ENCODE results near the gene OR6J1.

Gene OR6J1

DNA sequence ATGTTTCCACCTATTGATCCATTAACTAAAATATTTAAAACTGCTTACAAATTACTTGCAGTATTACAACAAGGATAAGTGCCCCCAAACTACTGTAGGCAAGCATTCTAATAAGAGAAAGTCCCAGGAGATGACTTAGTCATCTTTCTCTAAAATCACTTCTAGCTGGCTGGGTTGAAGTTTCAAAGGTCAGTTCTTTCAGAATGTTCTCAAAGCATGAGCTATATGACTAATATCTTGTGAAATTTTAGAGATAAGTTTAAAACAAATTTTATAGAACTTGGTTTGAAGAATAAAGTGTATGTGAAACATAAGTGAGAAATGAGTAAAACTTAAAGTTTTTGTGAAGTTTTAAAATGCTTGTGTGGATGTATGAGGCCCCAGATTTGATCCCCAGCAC, 24.3 kb upstream of the OR6J1 start:
- no peak overlapping the region for H2AFZ ChIP-seq (ENCODE audit: low read length)
- no peak for DNase-seq
- H3K9ac ChIP-seq (ENCODE audit: low read length), result no peak overlapping the region
- H3K4me2 ChIP-seq (ENCODE audit: low read depth, low read length), result no peak overlapping the region
- no peaks in the 10 kb centered on the region for H3K9me3 ChIP-seq (replicated peaks; ENCODE audit: insufficient read depth, low read length)
- no peak overlapping the region for H3K27ac ChIP-seq (ENCODE audit: low read length)
- H3K27me3 ChIP-seq (replicated peaks; ENCODE audit: insufficient read depth, low read length), result no peaks in the 10 kb centered on the region
- H3K79me2 ChIP-seq (ENCODE audit: low read length), result no peaks in the 10 kb centered on the region
- no peaks in the 10 kb centered on the region for H3K36me3 ChIP-seq (replicated peaks; ENCODE audit: insufficient read depth, low read length)
- no peaks in the 10 kb centered on the region for H4K20me1 ChIP-seq (ENCODE audit: insufficient read depth, low read length)
- H3F3A ChIP-seq (ENCODE audit: insufficient read depth, low read length), result no peaks in the 10 kb centered on the region
- H3K9me2 ChIP-seq (replicated peaks; ENCODE audit: insufficient read depth, low read length), result no peaks in the 10 kb centered on the region
- no peaks in the 10 kb centered on the region for H3K4me1 ChIP-seq (ENCODE audit: low read length)
- no peak overlapping the region for H3K4me3 ChIP-seq (ENCODE audit: low read length)
- TF ChIP-seq EZH2 (optimal IDR thresholded peaks at IDR 0.05; ENCODE audit: low read depth, low read length) (no peak), EZH2phosphoT487 (IDR thresholded peaks at IDR 0.05; ENCODE audit: low read length) (no peak)
- TF ChIP-seq, protein P1, sequence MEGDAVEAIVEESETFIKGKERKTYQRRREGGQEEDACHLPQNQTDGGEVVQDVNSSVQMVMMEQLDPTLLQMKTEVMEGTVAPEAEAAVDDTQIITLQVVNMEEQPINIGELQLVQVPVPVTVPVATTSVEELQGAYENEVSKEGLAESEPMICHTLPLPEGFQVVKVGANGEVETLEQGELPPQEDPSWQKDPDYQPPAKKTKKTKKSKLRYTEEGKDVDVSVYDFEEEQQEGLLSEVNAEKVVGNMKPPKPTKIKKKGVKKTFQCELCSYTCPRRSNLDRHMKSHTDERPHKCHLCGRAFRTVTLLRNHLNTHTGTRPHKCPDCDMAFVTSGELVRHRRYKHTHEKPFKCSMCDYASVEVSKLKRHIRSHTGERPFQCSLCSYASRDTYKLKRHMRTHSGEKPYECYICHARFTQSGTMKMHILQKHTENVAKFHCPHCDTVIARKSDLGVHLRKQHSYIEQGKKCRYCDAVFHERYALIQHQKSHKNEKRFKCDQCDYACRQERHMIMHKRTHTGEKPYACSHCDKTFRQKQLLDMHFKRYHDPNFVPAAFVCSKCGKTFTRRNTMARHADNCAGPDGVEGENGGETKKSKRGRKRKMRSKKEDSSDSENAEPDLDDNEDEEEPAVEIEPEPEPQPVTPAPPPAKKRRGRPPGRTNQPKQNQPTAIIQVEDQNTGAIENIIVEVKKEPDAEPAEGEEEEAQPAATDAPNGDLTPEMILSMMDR (IDR thresholded peaks at IDR 0.05; ENCODE audit: low read length), result no peak

DNA sequence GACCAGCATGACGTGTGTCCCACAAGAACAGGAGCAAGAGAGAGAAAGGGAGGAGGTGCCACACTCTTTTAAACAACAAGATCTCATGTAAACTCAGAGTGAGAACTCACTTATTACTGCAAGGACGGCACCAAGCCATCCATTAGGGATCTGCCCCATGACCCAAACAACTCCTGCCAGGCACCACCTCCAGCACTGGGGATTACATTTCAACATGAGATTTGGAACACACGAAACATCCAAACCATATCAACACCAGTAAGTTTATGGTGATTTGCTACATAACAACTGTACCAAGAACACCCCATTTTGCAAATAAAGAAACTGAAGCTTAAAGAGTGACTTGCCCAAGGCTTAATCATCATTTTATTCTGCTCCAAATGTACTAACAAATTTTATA, 23.7 kb upstream of the OR6J1 start:
- no peaks in the 10 kb centered on the region for H3K36me3 ChIP-seq (replicated peaks; ENCODE audit: insufficient read depth, low read length)
- H3K9me2 ChIP-seq (replicated peaks; ENCODE audit: insufficient read depth, low read length), result no peaks in the 10 kb centered on the region
- no peaks in the 10 kb centered on the region for H3K27me3 ChIP-seq (replicated peaks; ENCODE audit: insufficient read depth, low read length)
- no peak overlapping the region for H3K9ac ChIP-seq (ENCODE audit: low read length)
- DNase-seq, result no peak
- no peaks in the 10 kb centered on the region for H3F3A ChIP-seq (ENCODE audit: insufficient read depth, low read length)
- no peaks in the 10 kb centered on the region for H3K9me3 ChIP-seq (replicated peaks; ENCODE audit: insufficient read depth, low read length)
- no peaks in the 10 kb centered on the region for H3K79me2 ChIP-seq (ENCODE audit: low read length)
- H3K4me2 ChIP-seq (ENCODE audit: low read depth, low read length), result no peak overlapping the region
- H3K4me3 ChIP-seq (ENCODE audit: low read length), result no peak overlapping the region
- no peak overlapping the region for H3K27ac ChIP-seq (ENCODE audit: low read length)
- no peak overlapping the region for H2AFZ ChIP-seq (ENCODE audit: low read length)
- H3K4me1 ChIP-seq (ENCODE audit: low read length), result no peaks in the 10 kb centered on the region
- TF ChIP-seq EZH2 (optimal IDR thresholded peaks at IDR 0.05; ENCODE audit: low read depth, low read length) (no peak), EZH2phosphoT487 (IDR thresholded peaks at IDR 0.05; ENCODE audit: low read length) (no peak)
- TF ChIP-seq, protein P1 (IDR thresholded peaks at IDR 0.05; ENCODE audit: low read length), result no peak
- H4K20me1 ChIP-seq (ENCODE audit: insufficient read depth, low read length), result no peaks in the 10 kb centered on the region

DNA sequence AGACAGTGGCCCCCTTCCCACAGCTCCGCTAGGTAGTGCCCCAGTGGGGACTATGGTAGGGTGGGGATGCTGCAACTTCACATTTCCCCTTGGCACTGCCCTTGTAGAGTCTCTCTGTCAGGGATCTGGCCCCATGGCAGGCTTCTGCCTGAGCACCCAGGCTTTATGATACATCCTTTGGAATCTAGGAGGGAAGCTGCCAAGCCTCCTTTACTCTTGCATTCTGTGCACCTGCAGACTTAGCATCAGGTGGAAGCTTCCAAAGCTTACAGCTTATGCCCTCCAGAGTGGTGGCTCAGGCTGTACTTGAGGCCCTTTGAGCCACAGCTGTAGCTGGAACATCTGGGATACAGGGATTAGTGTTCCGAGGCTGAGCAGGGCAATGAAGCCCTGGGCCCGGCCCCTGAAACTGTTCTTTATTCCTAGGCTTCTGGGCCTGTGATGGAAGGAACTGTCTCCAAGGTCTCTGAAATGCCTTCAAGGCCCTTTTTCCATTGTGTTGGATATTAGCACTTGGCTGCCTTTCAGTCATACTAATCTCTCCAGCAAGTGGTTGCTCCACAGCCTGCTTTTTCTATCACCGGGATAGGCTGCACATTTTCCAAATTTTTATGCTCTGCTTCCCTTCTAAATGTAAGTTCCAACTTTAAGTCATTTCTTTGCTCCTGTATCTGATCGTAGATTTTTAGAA, 22.2 kb upstream of the OR6J1 start:
- H4K20me1 ChIP-seq (ENCODE audit: insufficient read depth, low read length), result no peaks in the 10 kb centered on the region
- no peaks in the 10 kb centered on the region for H3K79me2 ChIP-seq (ENCODE audit: low read length)
- no peaks in the 10 kb centered on the region for H3K9me2 ChIP-seq (replicated peaks; ENCODE audit: insufficient read depth, low read length)
- H3K9me3 ChIP-seq (replicated peaks; ENCODE audit: insufficient read depth, low read length), result no peaks in the 10 kb centered on the region
- H3F3A ChIP-seq (ENCODE audit: insufficient read depth, low read length), result no peaks in the 10 kb centered on the region
- DNase-seq, result no peak
- H2AFZ ChIP-seq (ENCODE audit: low read length), result no peak overlapping the region
- no peak overlapping the region for H3K27ac ChIP-seq (ENCODE audit: low read length)
- H3K27me3 ChIP-seq (replicated peaks; ENCODE audit: insufficient read depth, low read length), result no peaks in the 10 kb centered on the region
- no peaks in the 10 kb centered on the region for H3K4me1 ChIP-seq (ENCODE audit: low read length)
- H3K4me3 ChIP-seq (ENCODE audit: low read length), result no peak overlapping the region
- no peak overlapping the region for H3K9ac ChIP-seq (ENCODE audit: low read length)
- no peak for TF ChIP-seq EZH2phosphoT487 (IDR thresholded peaks at IDR 0.05; ENCODE audit: low read length)
- no peak for TF ChIP-seq EZH2 (optimal IDR thresholded peaks at IDR 0.05; ENCODE audit: low read depth, low read length)
- TF ChIP-seq, protein P1 (IDR thresholded peaks at IDR 0.05; ENCODE audit: low read length), result no peak
- H3K36me3 ChIP-seq (replicated peaks; ENCODE audit: insufficient read depth, low read length), result no peaks in the 10 kb centered on the region
- H3K4me2 ChIP-seq (ENCODE audit: low read depth, low read length), result no peak overlapping the region

Data from MM.1S (cell line).